Left ventricle myocardium inferior (tissue), 1 donor: ENCODE data around the gene MAGED2. TPM values are rescaled to one million over a fixed set of nuclear protein-coding genes. Genes with fewer than 3 reads are reported as not detected.

ENCODE experiments used
- DNase-seq: peaks from one replicate; pipeline ENCODE4 v3.0.0-alpha.2; 2020
- H3K27ac ChIP-seq: fragments of 200-600 bp; replicated peaks from 2 replicates; pipeline ENCODE4 v1.8.0; 2021
- H3K27me3 ChIP-seq: fragments of 200-600 bp; 2 replicates; pipeline ENCODE4 v1.8.0; 2021; ENCODE audit warnings: low read depth
- H3K36me3 ChIP-seq: fragments of 200-600 bp; 2 replicates; pipeline ENCODE4 v1.8.0; 2021
- H3K4me1 ChIP-seq: fragments of 200-600 bp; 2 replicates; pipeline ENCODE4 v1.8.0; 2021
- H3K4me3 ChIP-seq: fragments of 200-600 bp; 2 replicates; pipeline ENCODE4 v1.8.0; 2021; ENCODE audit warnings: mild to moderate bottlenecking, moderate library complexity
- H3K9me3 ChIP-seq: fragments of 200-600 bp; replicated peaks from 2 replicates; pipeline ENCODE4 v1.8.0; 2021
- intact Hi-C: fragments of 100-400 bp; cut with micrococcal nuclease; formaldehyde crosslinking; loops from one replicate; pipeline ENCODE4 v1.11.0; 2022
- total RNA-seq: library from RNA; stranded (reverse); fragmentation: NEBNext Ultra II Directional; extraction: Animal tissue kit (Norgen Biotek cat#: 25700); gene quantifications from one replicate; pipeline ENCODE4 v1.2.1, GENCODE V29; 2021
- TF ChIP-seq, protein P1 (sequence below): fragments of 200-600 bp; IDR thresholded peaks from 2 replicates; pipeline ENCODE4 v1.8.0; 2021; ENCODE audit warnings: antibody characterized with exemption, mild to moderate bottlenecking, borderline replicate concordance
- donor health status: DM: no; HTN: yes; CAD: no; lungs with severe emphysema.

Gene MAGED2
- total RNA-seq, 1 donor from 2014 or later, result 81.3 TPM

DNA sequence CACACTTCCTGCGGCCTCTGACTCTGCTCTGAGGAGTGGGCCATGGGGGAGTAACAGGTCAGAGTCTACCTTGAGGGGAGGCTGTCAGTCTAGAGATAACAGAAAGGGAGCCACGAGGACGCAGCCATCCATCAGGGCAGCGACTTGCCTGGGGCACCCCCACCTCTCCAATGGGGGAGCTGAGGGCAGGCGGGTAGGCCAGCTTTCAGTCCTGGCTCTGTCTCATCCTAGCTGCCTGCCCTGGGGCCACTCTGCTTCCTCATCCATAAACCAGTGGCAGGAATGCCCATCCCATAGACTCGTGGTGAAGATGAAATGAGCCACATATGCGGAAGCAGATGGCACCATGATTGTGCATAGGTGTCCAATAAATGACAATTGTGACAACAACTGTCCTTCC is 13.2 kb downstream of the MAGED2 start:
- Histone ChIP-seq H3K27me3 (no peaks in the 10 kb centered on the region), H3K4me3 (no peak overlapping the region), H3K4me1 (no peaks in the 10 kb centered on the region), H3K36me3 (peaks cover 7% of the 10 kb centered on the region), H3K27ac (no peak overlapping the region), H3K9me3 (no peaks in the 10 kb centered on the region)
- no peak for DNase-seq
- TF ChIP-seq, protein P1, sequence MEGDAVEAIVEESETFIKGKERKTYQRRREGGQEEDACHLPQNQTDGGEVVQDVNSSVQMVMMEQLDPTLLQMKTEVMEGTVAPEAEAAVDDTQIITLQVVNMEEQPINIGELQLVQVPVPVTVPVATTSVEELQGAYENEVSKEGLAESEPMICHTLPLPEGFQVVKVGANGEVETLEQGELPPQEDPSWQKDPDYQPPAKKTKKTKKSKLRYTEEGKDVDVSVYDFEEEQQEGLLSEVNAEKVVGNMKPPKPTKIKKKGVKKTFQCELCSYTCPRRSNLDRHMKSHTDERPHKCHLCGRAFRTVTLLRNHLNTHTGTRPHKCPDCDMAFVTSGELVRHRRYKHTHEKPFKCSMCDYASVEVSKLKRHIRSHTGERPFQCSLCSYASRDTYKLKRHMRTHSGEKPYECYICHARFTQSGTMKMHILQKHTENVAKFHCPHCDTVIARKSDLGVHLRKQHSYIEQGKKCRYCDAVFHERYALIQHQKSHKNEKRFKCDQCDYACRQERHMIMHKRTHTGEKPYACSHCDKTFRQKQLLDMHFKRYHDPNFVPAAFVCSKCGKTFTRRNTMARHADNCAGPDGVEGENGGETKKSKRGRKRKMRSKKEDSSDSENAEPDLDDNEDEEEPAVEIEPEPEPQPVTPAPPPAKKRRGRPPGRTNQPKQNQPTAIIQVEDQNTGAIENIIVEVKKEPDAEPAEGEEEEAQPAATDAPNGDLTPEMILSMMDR, result no peak
- intact Hi-C loops, result no loop called here

DNA sequence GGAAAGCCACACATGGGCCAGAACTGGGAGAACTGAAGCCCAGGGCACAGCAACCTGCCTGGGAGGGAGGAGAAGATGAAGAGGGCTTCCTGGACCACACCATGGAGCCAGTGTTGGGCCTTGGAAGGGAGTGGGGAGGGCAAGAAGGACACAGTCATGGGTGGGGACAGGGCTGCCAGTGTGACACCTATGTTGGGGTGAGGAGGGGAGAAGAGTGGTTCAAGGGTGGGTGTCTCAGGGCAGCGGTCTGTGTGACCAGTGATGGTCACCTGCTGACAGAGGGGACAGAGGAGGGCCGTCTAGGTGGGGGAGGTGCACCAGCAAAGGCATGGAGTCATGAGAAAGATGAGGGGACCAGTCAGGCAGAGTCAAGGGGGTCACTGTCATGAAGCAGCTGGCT is 13.8 kb downstream of the MAGED2 start:
- no peaks in the 10 kb centered on the region for H3K4me1 ChIP-seq
- H3K27ac ChIP-seq, result no peak overlapping the region
- intact Hi-C loops, result no loop called here
- no peaks in the 10 kb centered on the region for H3K27me3 ChIP-seq
- H3K36me3 ChIP-seq, result peaks cover 1% of the 10 kb centered on the region
- no peak overlapping the region for H3K4me3 ChIP-seq
- H3K9me3 ChIP-seq, result no peaks in the 10 kb centered on the region
- DNase-seq, result no peak
- TF ChIP-seq, protein P1, result no peak

DNA sequence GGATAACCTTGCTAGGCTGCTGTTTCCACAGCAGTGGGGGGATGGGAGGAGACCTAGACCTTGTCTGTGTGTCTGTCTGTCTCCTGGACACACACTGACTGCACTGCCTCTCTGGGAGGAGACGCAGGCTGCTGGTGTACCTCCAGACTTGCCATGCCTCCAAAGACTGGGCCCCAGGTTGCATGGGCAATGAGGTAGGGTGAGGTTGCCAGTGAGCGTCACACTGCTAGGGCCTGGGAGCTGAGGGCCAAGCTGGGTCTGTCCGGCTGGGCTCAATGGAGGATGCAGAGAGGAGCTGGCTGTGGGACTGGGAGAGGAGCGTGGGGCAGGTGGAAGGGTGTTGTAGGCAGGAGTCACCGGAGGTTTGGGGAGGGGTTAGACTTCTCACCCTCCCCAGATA is 16.6 kb downstream of the MAGED2 start:
- TF ChIP-seq, protein P1, result no peak
- no peaks in the 10 kb centered on the region for H3K27me3 ChIP-seq
- no peak for DNase-seq
- no peak overlapping the region for H3K4me3 ChIP-seq
- intact Hi-C loops, result no loop called here
- H3K4me1 ChIP-seq, result no peaks in the 10 kb centered on the region
- H3K36me3 ChIP-seq, result no peaks in the 10 kb centered on the region
- no peak overlapping the region for H3K27ac ChIP-seq
- H3K9me3 ChIP-seq, result no peaks in the 10 kb centered on the region

DNA sequence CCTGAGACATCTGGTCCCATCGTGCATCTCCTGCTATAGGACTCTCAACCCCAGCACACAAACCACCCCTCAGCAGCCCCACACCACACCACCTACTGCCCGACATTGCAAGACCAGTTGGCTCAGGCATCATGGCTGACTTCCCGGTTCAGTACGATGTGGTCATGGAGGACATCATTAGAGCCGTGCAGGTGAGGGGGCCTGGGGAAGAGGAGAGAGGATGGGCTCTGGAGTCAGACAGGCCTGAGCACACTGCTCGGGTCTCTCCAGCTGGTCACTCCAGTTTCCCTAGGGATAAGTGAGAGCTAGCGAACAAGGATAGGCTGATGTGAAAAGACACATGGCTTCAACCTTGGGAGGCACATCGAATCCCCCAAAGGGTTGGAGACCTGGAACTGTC is 17.2 kb downstream of the MAGED2 start:
- intact Hi-C loops, result no loop called here
- Histone ChIP-seq H3K36me3 (no peaks in the 10 kb centered on the region), H3K9me3 (no peaks in the 10 kb centered on the region), H3K27me3 (no peaks in the 10 kb centered on the region), H3K4me1 (no peaks in the 10 kb centered on the region), H3K27ac (no peak overlapping the region), H3K4me3 (no peak overlapping the region)
- no peak for DNase-seq
- TF ChIP-seq, protein P1, result no peak

DNA sequence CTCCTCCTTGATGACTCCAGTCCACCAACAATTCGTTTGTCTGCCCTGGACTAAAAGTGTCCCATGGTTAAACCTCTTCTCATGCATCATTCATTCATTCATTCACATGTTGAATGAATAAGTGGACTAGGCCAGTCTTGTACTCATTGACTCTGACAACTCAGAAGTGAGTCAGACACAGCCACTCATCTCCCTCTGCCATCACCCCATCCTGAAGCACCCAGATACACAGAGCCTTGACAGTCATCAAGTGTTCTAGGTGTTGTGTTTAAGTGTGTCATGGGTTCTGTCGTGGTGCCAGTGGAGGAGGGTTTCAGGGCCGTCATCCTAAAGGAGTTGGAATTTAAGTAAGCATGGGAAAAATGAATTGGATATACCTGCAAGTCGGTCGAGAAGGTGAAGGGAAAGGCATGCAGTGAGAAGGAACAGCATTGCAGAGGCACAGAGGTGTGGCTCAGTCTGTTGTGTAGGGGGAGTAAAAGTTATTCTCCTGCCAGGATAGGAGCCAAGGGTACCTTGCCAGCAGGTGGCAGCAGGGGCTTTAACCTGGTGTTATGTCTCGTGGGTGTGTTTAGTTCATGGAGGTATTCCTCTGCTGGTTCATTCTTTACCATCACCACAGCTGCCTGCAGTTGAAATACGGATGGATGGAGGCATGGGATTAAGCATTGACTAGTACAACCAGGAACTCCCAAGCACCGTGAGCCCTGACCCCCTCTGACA is 18.3 kb downstream of the MAGED2 start:
- H3K4me3 ChIP-seq, result no peak overlapping the region
- no peaks in the 10 kb centered on the region for H3K36me3 ChIP-seq
- TF ChIP-seq, protein P1, result no peak
- no peaks in the 10 kb centered on the region for H3K9me3 ChIP-seq
- H3K27ac ChIP-seq, result no peak overlapping the region
- H3K4me1 ChIP-seq, result no peaks in the 10 kb centered on the region
- intact Hi-C loops, result no loop called here
- H3K27me3 ChIP-seq, result no peaks in the 10 kb centered on the region
- no peak for DNase-seq
